ENCODE measurements around the gene SLC7A5.
"Not testable (repeated sequence)": the region's sequence is repeated elsewhere in the genome, so short reads cannot be mapped to it uniquely, and the experiment has no call there.

The SLC7A5 gene

GRCh38 chr16:87887931-87888330 lies 18.6 kb upstream of the SLC7A5 start:
- DNase-seq = not testable (repeated sequence)

GRCh38 chr16:87885371-87885967 lies 16.2 kb upstream of the SLC7A5 start:
- DNase-seq = peak; percentile 38

- no peak for DNase-seq
Measured at GRCh38 chr16:87882436-87883019, 13.2 kb upstream of the SLC7A5 start.

GRCh38 chr16:87881324-87882200 lies 12.3 kb upstream of the SLC7A5 start:
- DNase-seq = no peak

GRCh38 chr16:87880117-87880696 lies 10.9 kb upstream of the SLC7A5 start:
- no peak for DNase-seq

- not testable (repeated sequence) for DNase-seq
Measured at GRCh38 chr16:87879411-87880013, 10.2 kb upstream of the SLC7A5 start.

- DNase-seq = no peak
Measured at GRCh38 chr16:87878704-87879103, 9.4 kb upstream of the SLC7A5 start.

- DNase-seq = no peak
Measured at GRCh38 chr16:87877942-87878507, 8.7 kb upstream of the SLC7A5 start.

GRCh38 chr16:87874639-87875427 lies 5.5 kb upstream of the SLC7A5 start:
- DNase-seq = no peak

- not testable (repeated sequence) for DNase-seq
Measured at GRCh38 chr16:87870418-87871291, 1.3 kb upstream of the SLC7A5 start.

GRCh38 chr16:87869879-87870417 lies 641 bp upstream of the SLC7A5 start:
- DNase-seq = not testable (repeated sequence)

GRCh38 chr16:87868254-87869029 lies 865 bp downstream of the SLC7A5 start:
- not testable (repeated sequence) for DNase-seq

- DNase-seq = not testable (repeated sequence)
Measured at GRCh38 chr16:87865902-87866555, 3.3 kb downstream of the SLC7A5 start.

- no peak for DNase-seq
Measured at GRCh38 chr16:87864331-87864989, 4.8 kb downstream of the SLC7A5 start.

GRCh38 chr16:87863327-87863635 lies 6.0 kb downstream of the SLC7A5 start:
- DNase-seq = not testable (repeated sequence)

- DNase-seq = not testable (repeated sequence)
Measured at GRCh38 chr16:87862597-87863326, 6.5 kb downstream of the SLC7A5 start.

GRCh38 chr16:87861300-87862099 lies 7.8 kb downstream of the SLC7A5 start:
- not testable (repeated sequence) for DNase-seq

All from DMS153 (cell line).